GM18858 (cell line): Measurements from ENCODE around the gene VPS18.

ENCODE experiments used
- ATAC-seq: cut with Tn5 transposase; IDR thresholded peaks from one replicate; pipeline ENCODE4 v1.9.1; 2021; ENCODE audit not compliant: unreplicated experiment

VPS18 gene

DNA sequence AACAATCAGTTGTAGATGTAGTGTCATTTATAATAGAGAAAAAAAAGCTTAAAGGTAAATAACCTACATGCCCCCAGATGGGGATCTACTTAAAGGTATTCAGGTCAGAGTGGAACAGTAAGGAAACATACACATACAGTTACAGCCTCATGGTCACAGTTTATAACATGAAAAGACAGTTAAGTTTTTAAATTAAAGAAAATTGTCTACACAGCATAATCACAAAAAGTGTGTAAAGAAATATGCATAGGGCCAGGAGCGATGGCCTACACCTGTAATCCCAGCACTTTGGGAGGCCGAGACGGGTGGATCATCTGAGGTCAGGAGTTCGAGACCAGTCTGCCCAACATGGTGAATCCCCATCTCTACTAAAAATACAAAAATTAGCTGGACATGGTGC lies 27.1 kb upstream of the VPS18 start:
- ATAC-seq: no peak

GRCh38 chr15:40869686-40870085 lies 24.6 kb upstream of the VPS18 start:
- ATAC-seq: no peak

DNA sequence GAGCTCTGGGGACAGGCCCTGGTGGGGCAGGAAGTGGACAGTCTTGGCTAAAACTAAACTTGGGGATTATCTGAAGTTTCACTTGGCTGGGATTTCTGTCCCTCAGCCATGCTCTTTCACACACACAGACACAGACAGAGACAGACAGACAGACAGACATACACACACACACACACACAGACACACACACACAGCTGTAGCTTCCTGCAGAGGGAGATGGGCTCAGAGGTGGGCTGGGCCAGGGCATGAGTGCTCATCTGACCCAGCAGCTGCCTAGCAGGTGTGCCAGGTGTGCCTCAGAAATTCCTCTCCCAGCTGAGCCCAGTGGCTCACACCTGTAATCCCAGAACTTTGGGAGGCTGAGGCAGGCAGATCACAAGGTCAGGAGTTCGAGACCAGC lies 23.5 kb upstream of the VPS18 start:
- ATAC-seq: no peak

DNA sequence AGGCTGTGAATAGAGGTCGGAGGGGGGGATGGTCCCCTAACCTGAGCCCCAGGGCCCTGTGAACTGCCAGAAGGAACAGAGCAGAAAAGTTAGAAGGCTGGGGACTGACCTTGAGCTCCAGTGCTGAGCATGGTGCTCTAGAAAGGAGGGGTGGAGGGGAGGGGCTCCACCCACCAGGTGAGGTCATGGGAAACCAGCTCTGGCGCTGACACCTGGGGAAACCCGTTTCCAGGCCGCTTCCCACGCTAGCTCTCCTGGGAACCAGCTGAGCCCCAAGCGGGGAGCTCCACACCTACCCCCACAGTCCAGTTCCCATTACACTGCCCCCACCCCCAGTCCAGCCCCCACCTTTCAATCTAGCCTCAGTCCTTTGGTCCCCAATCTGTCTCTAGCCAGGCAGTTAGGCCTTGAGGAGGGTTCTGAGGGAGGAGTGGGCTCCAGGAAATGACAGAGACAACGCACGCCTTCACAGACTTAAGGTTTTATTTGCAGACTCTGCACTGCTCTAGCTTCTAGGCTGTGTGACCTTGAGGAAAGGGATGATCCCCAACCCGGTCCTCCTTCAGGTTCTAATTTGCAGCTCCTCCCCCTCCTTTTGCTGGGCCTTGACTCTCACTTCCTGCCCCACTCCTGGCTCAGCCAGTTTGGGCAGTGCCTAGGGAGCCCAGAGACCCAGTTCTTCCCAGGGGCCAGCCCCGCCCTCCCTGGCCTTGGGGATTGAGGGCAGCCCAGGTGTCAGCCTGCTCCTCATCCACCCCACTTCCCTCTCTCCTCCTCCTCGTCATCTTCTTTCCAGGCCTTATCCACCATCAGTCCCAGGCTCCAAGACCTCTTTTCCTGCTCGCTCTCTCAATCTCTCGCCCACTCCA lies 22.3 kb upstream of the VPS18 start:
- ATAC-seq: no peak

DNA sequence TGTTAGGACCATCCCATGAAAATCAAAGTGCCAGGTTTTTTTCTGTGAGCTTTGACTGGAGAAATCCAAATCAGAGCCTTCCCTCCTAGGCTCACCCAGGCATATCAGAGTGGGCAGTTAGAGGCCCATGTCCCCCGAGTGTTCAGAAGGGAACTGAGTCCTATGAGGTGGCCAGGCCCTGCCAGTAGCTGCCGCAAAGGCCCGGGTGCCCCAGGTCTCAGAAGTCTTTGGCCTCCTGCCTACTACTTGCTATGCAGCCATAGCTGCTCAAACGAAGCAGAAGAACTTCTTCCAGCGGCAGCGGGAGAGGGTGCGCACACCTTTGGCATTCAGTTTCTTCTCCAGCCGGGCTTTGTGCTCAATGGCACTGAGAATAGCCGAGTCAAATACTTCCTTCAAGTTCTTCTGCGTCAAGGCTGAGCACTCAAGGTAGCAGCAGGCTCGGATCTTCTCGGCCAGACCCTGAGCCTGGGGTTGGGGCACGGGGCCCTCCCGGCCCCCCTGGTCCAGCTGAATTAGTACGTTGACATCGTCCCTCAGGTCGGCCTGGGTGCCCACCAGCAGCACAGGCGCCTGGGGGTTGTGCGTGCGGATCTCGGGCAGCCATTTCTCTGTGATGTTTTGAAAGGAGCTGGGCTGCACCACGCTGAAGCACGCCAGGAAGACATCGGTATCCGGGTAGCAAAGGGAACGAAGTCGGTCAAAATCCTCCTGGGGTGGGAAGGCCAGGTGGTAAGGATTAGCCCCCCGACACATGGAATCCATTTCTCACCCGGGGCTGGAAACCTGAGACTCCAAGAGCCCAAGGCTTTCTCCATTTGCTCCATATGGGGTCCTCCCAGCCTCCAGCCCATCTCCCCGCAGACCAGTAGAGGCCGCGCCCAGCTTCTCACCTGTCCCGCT lies 21.2 kb upstream of the VPS18 start:
- no peak for ATAC-seq

DNA sequence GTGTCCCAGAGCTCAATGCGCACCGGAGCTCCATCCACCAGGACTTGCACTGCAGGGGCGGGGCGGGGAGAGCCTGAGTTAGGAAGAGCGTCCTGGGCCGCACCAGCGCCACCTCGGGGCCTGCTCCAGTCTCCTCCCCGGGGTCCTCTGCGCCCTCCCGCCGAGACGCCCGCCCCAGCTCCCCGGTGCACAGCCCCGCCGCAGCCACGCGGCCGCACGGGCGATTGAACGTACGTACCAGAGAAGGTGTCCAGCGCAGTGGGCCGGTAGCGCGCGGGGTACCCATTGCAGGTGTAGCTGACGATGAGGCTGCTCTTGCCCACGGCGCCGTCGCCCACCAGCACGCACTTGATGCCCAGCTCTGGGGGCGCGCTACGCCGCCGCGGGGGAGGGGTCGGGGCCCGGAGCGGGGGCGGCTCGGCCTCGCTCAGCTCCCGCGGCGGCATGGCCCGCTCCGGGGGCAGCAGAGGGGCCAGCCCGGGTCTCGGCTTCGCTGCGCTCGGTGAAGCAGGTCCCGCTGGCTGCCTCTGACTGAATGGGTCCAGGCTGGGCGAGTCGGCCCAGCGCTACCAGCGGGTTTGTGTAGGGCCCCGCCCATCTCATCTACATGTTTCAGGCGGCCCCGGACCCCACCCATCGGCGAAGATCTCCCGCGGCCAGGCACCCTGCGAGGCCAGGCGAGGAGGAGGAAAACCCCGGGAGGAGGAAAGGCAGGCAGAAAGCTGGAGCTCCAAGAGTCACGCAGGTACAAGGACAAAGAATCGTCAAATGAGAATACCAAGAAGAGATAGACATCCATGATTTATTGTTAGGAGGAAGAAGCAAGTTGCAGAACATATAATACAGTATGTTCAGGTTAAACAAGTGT lies 20.3 kb upstream of the VPS18 start, which contains the start of gene RHOV:
TSS of gene RHOV (minus strand) at position 541 of the 868 bp plus-strand sequence. CDS start at position 446, 95 bp downstream.
- no peak for ATAC-seq

DNA sequence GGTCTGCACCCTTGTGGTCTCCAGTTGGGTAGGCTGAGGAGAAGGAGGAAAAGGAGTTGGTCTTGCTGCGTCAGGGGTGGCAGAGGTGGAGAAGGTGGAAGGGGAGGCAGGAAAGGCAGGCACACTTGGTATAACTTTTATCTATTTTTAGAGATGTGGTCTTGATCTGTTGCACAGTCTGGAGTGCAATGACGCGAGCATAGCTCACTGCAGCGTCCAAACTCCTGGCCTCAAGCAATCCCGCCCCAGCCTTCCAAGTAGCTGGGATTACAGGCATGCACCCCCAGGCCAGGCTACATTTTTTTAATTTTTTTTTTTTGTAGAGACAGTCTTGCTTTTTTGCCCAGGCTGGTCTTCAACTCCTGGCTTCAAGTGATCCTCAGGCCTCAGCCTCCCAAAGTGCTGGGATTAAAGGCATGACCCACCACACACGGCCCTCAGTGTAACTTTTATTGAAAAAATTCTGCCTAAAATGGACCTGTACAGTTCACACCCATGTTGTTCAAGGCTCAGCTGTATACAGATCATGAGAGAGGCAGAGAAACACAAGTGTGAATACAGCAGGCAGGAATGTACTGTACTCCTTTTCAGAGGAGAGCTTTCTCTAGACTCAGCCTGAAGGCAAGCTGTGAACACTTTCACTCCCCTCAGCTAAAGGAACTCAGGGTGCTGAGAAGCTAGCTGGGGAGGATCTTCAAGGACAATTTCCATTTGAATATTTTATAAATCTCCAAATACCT lies 18.1 kb upstream of the VPS18 start:
- no peak for ATAC-seq

GRCh38 chr15:40877694-40878093 lies 16.6 kb upstream of the VPS18 start:
- no peak for ATAC-seq

- ATAC-seq: peak; percentile 71
Observed at GRCh38 chr15:40878785-40879184, 15.5 kb upstream of the VPS18 start.

DNA sequence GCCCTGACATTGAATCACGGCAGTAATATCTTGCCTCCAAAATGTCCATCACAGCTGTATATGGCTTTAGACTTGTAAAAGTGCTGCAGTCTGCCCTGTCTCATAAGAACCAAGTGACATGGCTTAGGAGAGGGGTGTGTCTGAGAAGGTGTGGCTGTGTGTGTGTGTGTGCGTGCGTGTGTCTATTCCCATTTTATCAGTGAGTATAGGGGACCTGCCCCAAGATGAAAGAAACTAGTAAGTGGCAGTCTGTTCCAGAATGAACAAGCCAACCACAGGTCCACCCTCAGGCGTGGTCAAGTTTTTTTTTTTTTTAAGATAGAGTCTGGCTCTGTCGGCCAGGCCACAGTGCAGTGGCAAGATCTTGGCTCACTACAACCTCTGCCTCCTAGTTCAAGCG lies 14.6 kb upstream of the VPS18 start:
- ATAC-seq: no peak

DNA sequence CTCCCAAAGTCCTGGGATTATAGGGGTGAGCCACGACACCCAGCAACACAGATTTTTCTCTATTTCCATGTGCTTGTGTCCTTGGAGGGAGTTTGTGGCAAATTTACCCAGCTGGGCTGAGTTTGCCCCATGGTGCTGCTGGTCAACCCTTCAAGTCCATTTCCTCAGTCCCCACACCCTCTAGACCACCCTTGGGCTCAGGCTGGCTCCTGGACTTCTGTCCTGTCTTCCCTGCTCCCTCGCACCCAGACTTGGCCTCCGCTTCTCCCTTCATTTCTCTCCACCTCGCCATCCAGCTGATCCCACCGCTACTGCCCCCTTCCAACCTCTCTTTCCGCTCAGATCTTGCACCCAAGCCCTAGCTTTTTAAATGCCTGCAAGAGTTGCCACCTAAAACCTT lies 12.9 kb upstream of the VPS18 start:
- ATAC-seq: no peak

GRCh38 chr15:40886586-40886985 lies 7.7 kb upstream of the VPS18 start:
- no peak for ATAC-seq

DNA sequence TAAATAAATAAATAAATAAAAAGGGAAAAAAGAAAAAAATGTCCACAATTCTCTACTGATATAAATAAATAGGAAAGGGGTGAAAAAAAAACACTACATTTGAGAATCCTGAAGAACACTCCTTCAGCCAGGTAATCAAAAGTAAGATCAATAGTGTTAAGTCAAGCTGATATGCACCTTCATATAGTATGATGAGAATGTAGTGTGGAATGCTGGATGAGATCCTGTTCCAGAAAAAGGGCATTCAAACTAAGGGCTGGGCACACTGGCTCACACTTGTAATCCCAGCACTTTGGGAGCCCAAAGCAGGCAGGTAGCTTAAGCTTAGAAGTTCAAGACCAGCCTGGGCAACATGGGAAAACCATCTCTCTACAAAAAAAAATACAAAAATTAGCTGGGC lies 5.1 kb upstream of the VPS18 start:
- ATAC-seq: no peak

DNA sequence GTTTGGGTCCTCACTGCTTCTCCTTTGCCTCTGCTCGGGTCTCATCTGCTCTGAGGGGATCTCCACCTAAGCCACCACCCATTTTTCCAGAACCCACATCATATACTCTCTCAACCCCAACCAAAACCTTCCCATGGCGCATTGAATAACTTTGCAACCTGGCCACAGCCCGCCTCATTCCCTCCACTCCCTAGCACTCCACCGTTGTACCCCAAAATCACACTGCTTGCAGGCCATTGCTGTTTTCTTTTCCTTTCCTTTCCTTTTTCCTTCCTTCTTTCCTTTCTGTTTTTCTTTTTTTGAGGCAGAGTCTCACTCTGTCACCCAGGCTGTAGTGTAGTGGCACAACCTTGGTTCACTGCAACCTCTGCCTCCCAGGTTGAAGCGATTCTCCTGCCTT lies 3.1 kb upstream of the VPS18 start:
- ATAC-seq: no peak

DNA sequence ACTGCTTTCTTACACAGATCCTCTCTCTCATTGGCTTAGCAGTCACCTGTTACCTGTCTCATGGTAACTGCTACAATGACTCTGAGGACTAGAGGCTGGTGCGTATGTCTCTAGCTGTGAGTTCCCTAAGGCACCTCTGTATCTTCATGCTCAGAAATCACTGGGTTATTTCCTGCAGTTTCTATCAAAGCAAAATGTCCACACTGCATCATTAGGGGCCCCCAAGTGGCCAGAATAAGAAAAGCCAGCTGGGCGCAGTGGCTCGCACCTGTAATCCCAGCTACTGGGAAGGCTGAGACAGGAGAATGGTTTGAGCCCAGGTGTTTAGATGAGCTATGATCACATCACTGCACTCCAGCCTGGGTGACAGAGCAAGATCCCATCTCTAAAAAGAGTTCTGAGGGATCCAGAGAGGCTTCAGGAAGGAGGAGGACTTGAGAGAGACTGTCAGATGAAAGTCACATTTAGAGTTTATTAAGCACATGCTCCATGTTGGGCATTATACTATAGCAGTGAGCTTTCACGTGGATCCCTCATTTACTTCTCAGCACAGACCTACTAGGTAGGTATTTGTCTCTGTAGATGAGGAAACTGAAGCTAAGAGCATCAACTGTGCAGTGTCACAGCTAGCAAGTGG lies 2.3 kb upstream of the VPS18 start:
- ATAC-seq: no peak

- no peak for ATAC-seq
Observed at GRCh38 chr15:40892447-40893012, 1.7 kb upstream of the VPS18 start.

- ATAC-seq: no peak
Observed at GRCh38 chr15:40893019-40893670, 1.1 kb upstream of the VPS18 start.

DNA sequence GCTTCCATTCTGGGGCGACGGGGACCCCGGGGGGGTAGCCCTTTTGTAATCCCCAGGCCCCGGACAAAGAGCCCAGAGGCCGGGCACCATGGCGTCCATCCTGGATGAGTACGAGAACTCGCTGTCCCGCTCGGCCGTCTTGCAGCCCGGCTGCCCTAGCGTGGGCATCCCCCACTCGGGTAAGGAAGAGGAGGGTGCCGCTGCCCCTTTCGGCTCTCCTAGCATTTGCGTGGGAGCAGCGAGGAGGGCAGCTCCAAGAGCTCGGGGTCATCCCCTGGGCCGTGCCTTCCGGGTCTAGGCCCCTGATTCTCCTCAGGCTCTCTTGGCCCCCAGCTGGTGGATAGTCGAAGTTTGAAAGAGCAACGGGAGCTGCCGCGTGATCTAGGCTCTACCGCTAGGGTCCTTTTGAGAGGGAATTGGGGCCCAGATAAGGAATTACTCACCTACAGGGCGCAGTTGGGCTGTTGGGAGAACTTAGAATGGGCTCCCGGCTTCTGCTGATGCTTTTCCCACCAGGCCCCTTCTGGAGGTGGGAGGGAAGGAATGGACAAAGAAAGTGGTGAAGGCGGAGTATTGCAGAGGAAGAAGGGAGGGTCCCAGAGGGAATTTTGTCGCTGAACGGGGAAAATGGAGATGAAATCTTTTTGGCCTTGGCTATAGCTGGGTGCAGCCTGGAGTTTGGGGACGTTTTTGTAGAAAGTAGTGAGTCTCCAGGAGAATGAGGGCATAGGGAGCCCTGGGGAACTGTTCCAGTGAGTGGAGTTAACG lies 615 bp downstream of the VPS18 start:
- no peak for ATAC-seq
